GM23338 (cell line): ENCODE results near the gene GRM4.

Source experiments
- CTCF ChIP-seq, 2 experiments: fragments of 200-600 bp in 1 of 2; sonication (generic) in 1 of 2; conservative IDR thresholded peaks; 2 replicates each; pipeline versions ENCODE4 v1.5.1 to v1.6.1; 2016 to 2017; ENCODE audit warnings: antibody characterized with exemption in 2 of 2, low read depth in 2 of 2, mild to moderate bottlenecking in 2 of 2, moderate library complexity in 1 of 2
- EZH2phosphoT487 ChIP-seq: fragments of 200-600 bp; sonication (generic); IDR thresholded peaks from one replicate; pipeline ENCODE4 v1.8.1; 2018; ENCODE audit warnings: antibody characterized with exemption; ENCODE audit not compliant: unreplicated experiment
- TF ChIP-seq, protein P1 (sequence below): IDR thresholded peaks from 2 replicates; pipeline ENCODE4 v1.6.1; 2016; ENCODE audit warnings: antibody characterized with exemption

DNA sequence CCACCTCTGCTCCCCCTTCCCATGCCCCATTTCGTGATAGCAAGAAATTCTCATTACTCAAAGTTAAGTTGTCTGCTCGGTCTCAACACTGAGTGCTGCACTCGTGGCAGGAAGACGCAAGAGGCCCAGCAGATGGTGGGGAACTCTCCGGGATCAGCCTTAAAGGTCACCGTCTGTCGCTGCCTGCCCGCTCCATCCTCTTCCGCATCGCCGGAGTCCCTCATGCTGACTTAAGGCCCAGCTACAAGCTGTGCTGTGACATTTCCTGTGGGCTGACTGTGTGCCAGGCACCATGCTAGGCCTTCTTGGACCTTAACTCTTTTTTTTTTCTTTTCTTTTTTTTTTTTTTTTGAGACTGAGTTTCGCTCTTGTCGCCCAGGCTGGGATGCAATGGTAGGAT lies 17.8 kb downstream of the GRM4 start:
- TF ChIP-seq, protein P1, sequence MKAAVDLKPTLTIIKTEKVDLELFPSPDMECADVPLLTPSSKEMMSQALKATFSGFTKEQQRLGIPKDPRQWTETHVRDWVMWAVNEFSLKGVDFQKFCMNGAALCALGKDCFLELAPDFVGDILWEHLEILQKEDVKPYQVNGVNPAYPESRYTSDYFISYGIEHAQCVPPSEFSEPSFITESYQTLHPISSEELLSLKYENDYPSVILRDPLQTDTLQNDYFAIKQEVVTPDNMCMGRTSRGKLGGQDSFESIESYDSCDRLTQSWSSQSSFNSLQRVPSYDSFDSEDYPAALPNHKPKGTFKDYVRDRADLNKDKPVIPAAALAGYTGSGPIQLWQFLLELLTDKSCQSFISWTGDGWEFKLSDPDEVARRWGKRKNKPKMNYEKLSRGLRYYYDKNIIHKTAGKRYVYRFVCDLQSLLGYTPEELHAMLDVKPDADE = no peak
- TF ChIP-seq CTCF (conservative IDR thresholded peaks at IDR 0.05; ENCODE audit: low read depth in 2 of 2) (no peak), EZH2phosphoT487 (no peak)
